ENCODE results near the gene ROBO1. TPM values are rescaled to one million over a fixed set of nuclear protein-coding genes. Genes with fewer than 3 reads are reported as not detected.

The ROBO1 gene
- total and polyA plus RNA-seq, 2 donors (not counting 1 experiment from before 2014, with no cell fraction given): 0.27 to 3.2 TPM

GRCh38 chr3:78814893-78815562, 952.8 kb downstream of the ROBO1 start:
- DNase-seq: no peak
- peaks cover 0 to 7% (median 0%) of the 10 kb centered on the region in 3 donors for H3K9me3 ChIP-seq (ENCODE audit: control extremely low read depth in 1 of 3, control insufficient read depth in 2 of 3, insufficient read depth in 1 of 3, low read length in 2 of 3)
- no peak overlapping the region for H3K4me3 ChIP-seq (ENCODE audit: control extremely low read depth in 1 of 5, extremely low read depth in 1 of 5, insufficient read depth in 1 of 5, low read depth in 2 of 5, low read length in 4 of 5)
- POLR2A ChIA-PET: no interaction called here
- no peaks in the 10 kb centered on the region for H3K27me3 ChIP-seq (replicated peaks in 1 of 4; ENCODE audit: control extremely low read depth in 1 of 4, control insufficient read depth in 3 of 4, insufficient read depth in 4 of 4, low read length in 3 of 4)
- no peak overlapping the region for H3K27ac ChIP-seq (ENCODE audit: low read length in 2 of 2)
- intact Hi-C loops (cut with micrococcal nuclease): no loop called here
- no peaks in the 10 kb centered on the region for H3K4me1 Mint-ChIP-seq
- H3K4me2 ChIP-seq (replicated peaks; ENCODE audit: low read depth, low read length, poor library complexity, severe bottlenecking): no peak overlapping the region
- no peaks in the 10 kb centered on the region for H3K36me3 ChIP-seq (replicated peaks in 1 of 2; ENCODE audit: control extremely low read depth in 1 of 2, control insufficient read depth in 1 of 2, extremely low read depth in 1 of 2, insufficient read depth in 2 of 2, low read length in 1 of 2)
- no peak overlapping the region for H3K4me3 Mint-ChIP-seq
- no CpG with 5 or more reads among the region's 3 CpGs for WGBS (ENCODE audit: insufficient coverage)
- no peaks in the 10 kb centered on the region for H4K20me1 ChIP-seq (ENCODE audit: control insufficient read depth, insufficient read depth, low read length, poor library complexity, severe bottlenecking)
- CTCF ChIA-PET: no interaction called here
- no peaks in the 10 kb centered on the region for H3K4me1 ChIP-seq (ENCODE audit: control insufficient read depth in 2 of 2, insufficient read depth in 2 of 2, low read length in 2 of 2)
- H3K27ac Mint-ChIP-seq: no peak overlapping the region
- no peaks in the 10 kb centered on the region for H3K27me3 Mint-ChIP-seq
- ATAC-seq (ENCODE audit: low read depth): no peak
- H3K9ac ChIP-seq (ENCODE audit: low read length): no peak overlapping the region
- H2AFZ ChIP-seq (ENCODE audit: insufficient read depth, low read depth, low read length, poor library complexity, severe bottlenecking): no peak overlapping the region
- TF ChIP-seq CTCF (IDR thresholded peaks at IDR 0.05): no peak
- no peak for TF ChIP-seq EZH2 (IDR thresholded peaks at IDR 0.05; ENCODE audit: borderline replicate concordance, insufficient read depth, low read depth, low read length, poor library complexity, severe bottlenecking)
- H3K79me2 ChIP-seq (ENCODE audit: control insufficient read depth, insufficient read depth, low read length): no peaks in the 10 kb centered on the region
- no peaks in the 10 kb centered on the region for H3K9me3 Mint-ChIP-seq (ENCODE audit: insufficient read depth)

DNA sequence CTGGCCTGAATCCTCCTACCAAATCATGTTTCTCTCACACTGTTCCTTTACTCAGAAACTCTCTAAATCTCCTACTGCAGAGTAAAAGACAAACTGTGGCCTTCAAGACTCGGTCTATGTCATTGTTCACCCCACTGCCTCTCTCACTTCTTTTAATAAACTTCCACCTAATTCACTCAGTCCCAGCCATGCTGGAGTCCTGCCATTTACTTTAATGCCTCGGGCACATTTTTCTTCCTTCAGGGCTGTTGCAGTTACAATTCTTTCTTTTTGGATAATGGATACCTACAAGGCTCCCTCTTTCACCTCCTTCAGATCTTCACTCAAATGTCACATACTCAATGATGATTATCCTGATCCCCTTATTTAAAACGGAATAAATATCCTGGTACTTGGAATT, 955.6 kb downstream of the ROBO1 start:
- Histone ChIP-seq H3K27me3 (replicated peaks in 1 of 4; ENCODE audit: control extremely low read depth in 1 of 4, control insufficient read depth in 3 of 4, insufficient read depth in 4 of 4, low read length in 3 of 4) (no peaks in the 10 kb centered on the region), H2AFZ (ENCODE audit: insufficient read depth, low read depth, low read length, poor library complexity, severe bottlenecking) (no peak overlapping the region), H3K9me3 (ENCODE audit: control extremely low read depth in 1 of 3, control insufficient read depth in 2 of 3, insufficient read depth in 1 of 3, low read length in 2 of 3) (peaks cover 0 to 1% (median 0%) of the 10 kb centered on the region in 3 donors), H3K4me3 (ENCODE audit: control extremely low read depth in 1 of 5, extremely low read depth in 1 of 5, insufficient read depth in 1 of 5, low read depth in 2 of 5, low read length in 4 of 5) (no peak overlapping the region), H3K27ac (ENCODE audit: low read length in 2 of 2) (no peak overlapping the region), H3K9ac (ENCODE audit: low read length) (no peak overlapping the region), H3K4me2 (replicated peaks; ENCODE audit: low read depth, low read length, poor library complexity, severe bottlenecking) (no peak overlapping the region), H3K4me1 (ENCODE audit: control insufficient read depth in 2 of 2, insufficient read depth in 2 of 2, low read length in 2 of 2) (no peaks in the 10 kb centered on the region), H3K79me2 (ENCODE audit: control insufficient read depth, insufficient read depth, low read length) (no peaks in the 10 kb centered on the region), H3K36me3 (replicated peaks in 1 of 2; ENCODE audit: control extremely low read depth in 1 of 2, control insufficient read depth in 1 of 2, extremely low read depth in 1 of 2, insufficient read depth in 2 of 2, low read length in 1 of 2) (no peaks in the 10 kb centered on the region), H4K20me1 (ENCODE audit: control insufficient read depth, insufficient read depth, low read length, poor library complexity, severe bottlenecking) (no peaks in the 10 kb centered on the region)
- TF ChIP-seq EZH2 (IDR thresholded peaks at IDR 0.05; ENCODE audit: borderline replicate concordance, insufficient read depth, low read depth, low read length, poor library complexity, severe bottlenecking) (no peak), CTCF (IDR thresholded peaks at IDR 0.05) (no peak)
- Mint-ChIP-seq H3K27me3 (no peaks in the 10 kb centered on the region), H3K27ac (no peak overlapping the region), H3K4me3 (no peak overlapping the region), H3K9me3 (ENCODE audit: insufficient read depth) (no peaks in the 10 kb centered on the region), H3K4me1 (no peaks in the 10 kb centered on the region)
- intact Hi-C loops (cut with micrococcal nuclease): no loop called here
- WGBS (ENCODE audit: insufficient coverage): 64% methylated on average over 2 of the region's 3 CpGs
- ChIA-PET CTCF (no interaction called here), POLR2A (no interaction called here)
- DNase-seq: no peak
- no peak for ATAC-seq (ENCODE audit: low read depth)

Data from B cell (primary cell).